GM19438 (cell line): ENCODE measurements around the gene ZNF679.
"Not testable (repeated sequence)": the region's sequence is repeated elsewhere in the genome, so short reads cannot be mapped to it uniquely, and the experiment has no call there.

ENCODE experiments used
- ATAC-seq: cut with Tn5 transposase; IDR thresholded peaks from one replicate; pipeline ENCODE4 v1.9.1; 2021; ENCODE audit warnings: low read depth; ENCODE audit not compliant: unreplicated experiment

Gene ZNF679

DNA sequence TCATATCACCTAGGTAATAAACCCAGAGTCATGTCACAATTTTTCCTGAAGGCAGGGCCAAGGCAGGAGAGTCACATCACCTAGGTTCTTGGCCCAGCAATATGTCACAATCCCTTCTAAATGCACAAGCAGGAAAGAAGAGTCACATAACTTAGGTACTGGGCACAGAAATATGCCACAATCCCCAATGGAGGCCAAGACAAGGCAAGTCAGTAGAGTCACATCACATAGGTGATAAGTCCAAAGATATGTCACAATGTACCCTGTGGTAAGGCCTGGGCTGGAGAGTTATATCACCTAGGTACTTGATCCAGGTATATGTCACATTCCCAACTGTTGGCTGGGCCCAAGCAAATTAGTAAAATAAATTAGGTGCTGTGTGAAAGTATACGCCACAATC lies at the start of gene ZNF679:
Gene ZNF679, plus strand, starts transcription at position 301 of the 400 bp plus-strand sequence. CDS start 20,644 bp downstream, outside the sequence.
- ATAC-seq: not testable (repeated sequence)

- no peak for ATAC-seq
Observed at GRCh38 chr7:64180989-64181388, 47.3 kb upstream of the ZNF679 start.

DNA sequence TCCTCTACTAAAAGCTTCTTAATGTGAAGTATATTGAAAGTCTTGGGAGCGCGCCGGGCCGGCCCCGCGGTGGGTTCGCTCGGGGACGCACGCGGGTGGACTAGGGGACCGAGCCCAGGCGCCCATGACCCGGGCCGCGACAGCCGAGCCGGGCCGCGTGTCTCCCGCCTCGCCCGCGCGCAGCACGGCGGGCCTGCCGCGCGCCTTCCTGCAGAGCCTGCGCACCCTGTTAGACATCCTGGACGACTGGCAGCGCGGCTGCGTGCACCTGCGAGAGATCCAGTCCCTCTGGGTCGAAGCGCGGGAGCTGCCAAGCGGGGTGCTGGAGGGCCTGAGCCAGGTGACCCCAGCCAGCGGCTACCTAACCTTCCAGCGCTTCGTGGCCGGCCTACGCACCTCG lies 46.7 kb upstream of the ZNF679 start:
- ATAC-seq: no peak

DNA sequence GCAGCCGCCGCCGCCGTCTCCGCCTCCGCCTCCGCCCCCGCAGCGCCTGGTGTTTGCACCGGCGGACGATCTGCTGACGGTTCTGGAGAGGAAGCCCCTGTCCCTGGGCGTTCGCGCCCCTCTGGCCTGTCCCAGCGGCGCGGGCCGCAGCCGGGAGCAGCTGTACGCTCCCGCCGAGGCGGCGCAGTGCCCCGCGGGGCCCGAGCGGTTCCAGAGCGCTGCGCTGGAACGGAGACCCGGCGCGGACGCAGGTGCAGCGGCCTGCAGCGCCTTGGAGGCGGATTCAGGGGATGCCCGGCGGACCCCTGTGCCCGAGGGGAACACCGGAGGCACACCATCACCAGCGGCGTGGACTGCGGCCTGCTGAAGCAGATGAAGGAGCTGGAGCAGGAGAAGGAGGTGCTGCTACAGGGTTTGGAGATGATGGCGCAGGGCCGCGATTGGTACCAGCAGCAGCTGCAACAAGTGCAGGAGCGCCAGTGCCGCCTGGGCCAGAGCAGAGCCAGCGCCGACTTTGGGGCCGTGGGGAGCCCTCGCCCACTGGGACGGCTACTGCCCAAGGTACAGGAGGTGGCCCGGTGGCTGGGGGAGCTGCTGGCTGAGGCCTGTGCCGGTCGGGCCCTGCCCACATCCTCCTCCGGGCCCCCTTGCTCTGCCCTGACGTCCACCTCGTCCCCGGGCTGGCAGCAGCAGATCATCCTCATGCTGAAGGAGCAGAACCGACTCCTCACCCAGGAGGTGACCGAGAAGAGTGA lies 46.1 kb upstream of the ZNF679 start:
- no peak for ATAC-seq

GRCh38 chr7:64183126-64183742 lies 45.0 kb upstream of the ZNF679 start:
- no peak for ATAC-seq

GRCh38 chr7:64183827-64184372 lies 44.4 kb upstream of the ZNF679 start:
- no peak for ATAC-seq

GRCh38 chr7:64184376-64184775 lies 43.9 kb upstream of the ZNF679 start:
- no peak for ATAC-seq

GRCh38 chr7:64187408-64187807 lies 40.9 kb upstream of the ZNF679 start:
- no peak for ATAC-seq

DNA sequence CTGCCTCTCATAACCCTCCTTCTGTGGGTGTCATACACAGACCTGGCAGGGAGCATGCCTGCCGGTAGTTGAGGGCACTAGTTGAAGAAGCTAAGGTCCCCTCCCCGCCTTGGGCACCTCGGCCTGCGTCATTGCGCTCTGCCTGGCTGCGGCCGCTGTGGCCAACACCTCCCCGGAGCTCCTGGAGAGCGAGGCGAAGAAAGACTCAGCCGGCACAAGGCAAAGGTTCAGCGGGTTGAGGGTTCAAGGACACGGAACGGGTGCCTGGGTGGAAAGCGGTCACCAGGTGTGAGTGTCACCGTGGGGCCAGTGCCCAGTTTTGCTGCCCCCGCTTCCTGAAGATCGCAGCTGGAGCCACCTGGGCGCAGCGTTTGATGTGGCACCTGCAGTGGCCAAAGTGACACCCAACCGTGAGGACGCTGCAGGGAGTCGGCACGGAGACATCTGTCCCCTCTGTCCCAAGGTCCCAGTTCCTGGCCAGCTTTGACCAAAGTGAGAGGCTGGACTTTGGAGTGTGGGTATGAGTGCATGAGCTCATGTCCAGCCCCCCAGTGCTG lies 36.0 kb upstream of the ZNF679 start:
- ATAC-seq: no peak

DNA sequence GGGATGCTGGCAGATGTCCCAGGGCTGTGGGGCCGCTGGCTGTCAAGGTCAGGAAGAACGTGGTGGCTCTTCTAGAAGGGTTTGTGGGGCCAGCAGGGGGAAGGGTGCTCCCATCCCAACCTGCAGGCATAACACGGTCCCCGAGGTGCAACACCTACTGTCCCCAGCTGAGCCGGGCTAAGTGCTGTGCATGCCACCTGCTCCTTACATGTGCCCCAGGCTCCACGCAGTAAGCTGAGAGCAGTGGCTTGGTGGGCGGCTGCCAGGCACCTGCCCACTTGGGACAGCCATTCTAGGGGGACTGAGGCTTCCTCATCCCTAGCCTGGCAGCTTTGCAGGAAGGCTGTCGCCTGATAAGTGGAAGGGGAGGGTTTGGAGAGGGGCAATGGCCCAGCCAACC lies 35.5 kb upstream of the ZNF679 start:
- ATAC-seq: no peak

- ATAC-seq: no peak
Observed at GRCh38 chr7:64206903-64207302, 21.4 kb upstream of the ZNF679 start, which contains the start of gene ZNF735. Gene ZNF735, plus strand, starts transcription at chr7:64207203. Its CDS starts 0 bp downstream, at chr7:64207203.

DNA sequence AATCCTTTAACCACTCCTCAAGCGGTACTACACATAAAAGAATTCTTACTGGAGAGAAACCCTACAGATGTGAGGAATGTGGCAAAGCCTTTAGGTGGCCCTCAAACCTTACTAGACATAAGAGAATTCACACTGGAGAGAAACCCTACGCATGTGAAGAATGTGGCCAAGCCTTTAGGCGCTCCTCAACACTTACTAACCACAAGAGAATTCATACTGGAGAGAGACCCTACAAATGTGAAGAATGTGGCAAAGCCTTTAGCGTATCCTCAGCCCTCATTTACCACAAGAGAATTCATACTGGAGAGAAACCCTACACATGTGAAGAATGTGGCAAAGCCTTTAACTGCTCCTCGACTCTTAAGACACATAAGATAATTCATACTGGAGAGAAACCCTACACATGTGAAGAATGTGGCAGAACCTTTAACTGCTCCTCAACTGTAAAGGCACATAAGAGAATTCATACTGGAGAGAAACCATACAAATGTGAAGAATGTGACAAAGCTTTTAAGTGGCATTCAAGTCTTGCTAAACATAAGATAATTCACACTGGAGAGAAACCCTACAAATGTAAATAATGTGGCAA lies 8.5 kb upstream of the ZNF679 start:
- ATAC-seq: not testable (repeated sequence)

GRCh38 chr7:64223366-64223765 lies 4.9 kb upstream of the ZNF679 start:
- no peak for ATAC-seq

DNA sequence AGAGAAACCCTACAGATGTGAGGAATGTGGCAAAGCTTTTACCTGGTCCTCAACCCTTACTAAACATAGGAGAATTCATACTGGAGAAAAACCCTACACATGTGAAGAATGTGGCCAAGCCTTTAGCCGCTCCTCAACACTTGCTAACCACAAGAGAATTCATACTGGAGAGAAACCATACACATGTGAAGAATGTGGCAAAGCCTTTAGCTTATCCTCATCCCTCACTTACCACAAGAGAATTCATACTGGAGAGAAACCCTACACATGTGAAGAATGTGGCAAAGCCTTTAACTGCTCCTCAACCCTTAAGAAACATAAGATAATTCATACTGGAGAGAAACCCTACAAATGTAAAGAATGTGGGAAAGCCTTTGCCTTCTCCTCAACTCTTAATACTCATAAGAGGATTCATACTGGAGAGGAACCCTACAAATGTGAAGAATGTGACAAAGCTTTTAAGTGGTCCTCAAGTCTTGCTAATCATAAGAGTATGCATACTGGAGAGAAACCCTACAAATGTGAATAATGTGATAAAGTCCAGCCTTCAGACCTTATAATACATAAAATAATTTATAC lies 38.2 kb downstream of the ZNF679 start:
- ATAC-seq: no peak

DNA sequence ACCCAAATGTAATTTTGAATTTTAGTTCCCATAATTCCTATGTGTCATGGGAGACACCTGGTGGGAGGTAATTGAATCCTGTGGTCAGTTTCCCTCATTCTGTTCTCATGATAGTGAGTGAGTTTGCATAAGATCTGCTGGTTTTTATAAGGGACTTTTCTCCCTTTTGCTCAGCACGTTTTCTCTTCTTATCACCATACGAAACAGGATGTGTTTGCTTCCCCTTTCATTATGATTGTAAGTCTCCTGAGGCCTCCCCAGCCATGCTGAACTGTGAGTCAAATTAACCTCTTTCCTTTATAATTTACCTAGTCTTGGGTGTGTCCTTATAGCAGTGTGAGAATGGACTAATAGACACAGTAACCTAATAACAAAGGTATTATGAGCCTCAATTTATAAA lies 49.4 kb downstream of the ZNF679 start:
- ATAC-seq: no peak

DNA sequence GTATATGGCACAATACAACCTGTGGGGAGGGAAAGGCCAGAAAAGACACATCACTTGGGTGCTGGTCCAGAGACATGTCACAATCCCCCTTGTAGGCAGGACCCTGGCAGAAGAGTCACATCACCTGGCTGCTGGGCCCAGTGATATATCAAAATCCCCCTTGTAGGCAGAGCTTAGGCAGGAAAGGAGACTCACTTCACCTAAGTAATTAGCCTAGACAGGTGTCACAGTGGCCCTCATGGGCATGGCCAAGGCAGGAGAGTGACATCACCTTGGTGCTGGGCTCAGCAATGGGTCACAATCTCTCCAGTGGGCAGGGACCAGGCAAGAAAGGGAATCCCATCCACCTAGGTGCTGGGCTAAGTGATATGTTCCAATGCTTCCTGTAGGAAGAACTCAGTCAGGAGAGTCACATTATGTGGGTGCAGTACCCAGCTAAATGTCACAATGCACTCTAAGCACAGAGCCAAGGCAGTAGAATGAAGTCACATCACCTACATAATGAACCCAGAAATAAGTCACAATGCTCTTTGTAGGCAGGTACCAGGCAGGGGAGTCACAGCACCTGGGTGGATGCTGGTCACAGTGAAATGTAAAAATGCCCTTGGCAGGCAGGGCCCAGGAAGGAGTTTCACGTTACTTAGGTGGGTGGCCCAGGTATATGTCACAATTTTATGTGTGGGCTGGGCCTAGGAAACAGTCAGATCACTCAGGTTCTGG lies 66.6 kb downstream of the ZNF679 start:
- no peak for ATAC-seq

DNA sequence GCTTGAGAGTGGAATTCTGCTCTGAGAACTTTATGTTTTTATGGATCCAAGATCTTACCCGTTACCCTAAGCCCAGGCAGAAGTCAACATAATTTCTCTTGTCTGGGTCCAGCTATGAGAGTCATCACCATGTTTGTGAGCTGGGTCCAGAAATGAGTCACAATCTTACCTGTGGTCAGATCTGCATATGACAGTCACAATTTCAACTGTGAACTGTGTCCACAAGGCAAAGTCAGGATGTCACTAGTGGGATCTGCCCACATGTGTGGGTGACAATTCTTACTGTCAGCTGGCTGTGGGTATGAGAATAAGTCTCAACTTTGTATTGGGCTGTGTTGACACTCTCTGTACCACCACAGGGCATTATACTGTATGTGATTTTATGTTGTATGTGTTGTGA lies 69.1 kb downstream of the ZNF679 start:
- not testable (repeated sequence) for ATAC-seq

- ATAC-seq: no peak
Observed at GRCh38 chr7:64300641-64301405, 72.5 kb downstream of the ZNF679 start.

GRCh38 chr7:64307254-64308015 lies 79.2 kb downstream of the ZNF679 start:
- peak; percentile 98 for ATAC-seq
